ENCODE measurements around the gene CITED1. TPM values are rescaled to one million over a fixed set of nuclear protein-coding genes. Genes with fewer than 3 reads are reported as not detected.

Gene CITED1
- total and polyA plus RNA-seq, 2 donors (not counting 3 experiments of a cell fraction or from before 2014, with no cell fraction given), result not detected

- TF ChIP-seq JUN (IDR thresholded peaks at IDR 0.05; ENCODE audit: borderline replicate concordance, insufficient read depth, insufficient read length, low read depth) (no peak), MAX (IDR thresholded peaks at IDR 0.05; ENCODE audit: insufficient read depth, insufficient read length) (no peak), EZH2 (IDR thresholded peaks at IDR 0.05; ENCODE audit: borderline replicate concordance, low read depth, low read length, severe bottlenecking) (no peak), POLR2A (IDR thresholded peaks at IDR 0.05; ENCODE audit: low read depth, low read length) (no peak), MYC (IDR thresholded peaks at IDR 0.05; ENCODE audit: low read depth, low read length) (no peak), POLR2AphosphoS5 (IDR thresholded peaks at IDR 0.05; ENCODE audit: insufficient read depth, low read depth, low read length) (no peak), GATA2 (IDR thresholded peaks at IDR 0.05; ENCODE audit: insufficient read depth, insufficient read length, low read depth, low read length) (no peak), FOS (IDR thresholded peaks at IDR 0.05; ENCODE audit: borderline replicate concordance, insufficient read depth, low read length) (no peak)
- TF ChIP-seq, protein P1, sequence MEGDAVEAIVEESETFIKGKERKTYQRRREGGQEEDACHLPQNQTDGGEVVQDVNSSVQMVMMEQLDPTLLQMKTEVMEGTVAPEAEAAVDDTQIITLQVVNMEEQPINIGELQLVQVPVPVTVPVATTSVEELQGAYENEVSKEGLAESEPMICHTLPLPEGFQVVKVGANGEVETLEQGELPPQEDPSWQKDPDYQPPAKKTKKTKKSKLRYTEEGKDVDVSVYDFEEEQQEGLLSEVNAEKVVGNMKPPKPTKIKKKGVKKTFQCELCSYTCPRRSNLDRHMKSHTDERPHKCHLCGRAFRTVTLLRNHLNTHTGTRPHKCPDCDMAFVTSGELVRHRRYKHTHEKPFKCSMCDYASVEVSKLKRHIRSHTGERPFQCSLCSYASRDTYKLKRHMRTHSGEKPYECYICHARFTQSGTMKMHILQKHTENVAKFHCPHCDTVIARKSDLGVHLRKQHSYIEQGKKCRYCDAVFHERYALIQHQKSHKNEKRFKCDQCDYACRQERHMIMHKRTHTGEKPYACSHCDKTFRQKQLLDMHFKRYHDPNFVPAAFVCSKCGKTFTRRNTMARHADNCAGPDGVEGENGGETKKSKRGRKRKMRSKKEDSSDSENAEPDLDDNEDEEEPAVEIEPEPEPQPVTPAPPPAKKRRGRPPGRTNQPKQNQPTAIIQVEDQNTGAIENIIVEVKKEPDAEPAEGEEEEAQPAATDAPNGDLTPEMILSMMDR (IDR thresholded peaks at IDR 0.05; ENCODE audit: extremely low read depth in 1 of 2, insufficient read depth in 1 of 2, low read depth in 1 of 2, low read length in 2 of 2), result no peak
- Histone ChIP-seq H2AFZ (ENCODE audit: low read depth, low read length) (no peak overlapping the region), H3K4me1 (ENCODE audit: control insufficient read depth, extremely low read depth, insufficient read depth, low read length) (peaks cover 52% of the 10 kb centered on the region), H4K20me1 (replicated peaks; ENCODE audit: control insufficient read depth, extremely low read depth, insufficient read depth, low read length) (no peaks in the 10 kb centered on the region), H3K9me3 (replicated peaks; ENCODE audit: control insufficient read depth, insufficient read depth, low read length) (no peaks in the 10 kb centered on the region), H3K4me3 (replicated peaks in 1 of 3; ENCODE audit: insufficient read depth in 1 of 3, low read depth in 1 of 3, low read length in 3 of 3) (no peak overlapping the region), H3K9me1 (replicated peaks; ENCODE audit: control insufficient read depth, extremely low read depth, insufficient read depth, low read length) (no peaks in the 10 kb centered on the region), H3K9ac (replicated peaks; ENCODE audit: extremely low read depth, insufficient read depth, low read length) (no peak overlapping the region), H3K27ac (ENCODE audit: insufficient read depth, low read depth, low read length) (no peak overlapping the region), H3K27me3 (ENCODE audit: control insufficient read depth in 2 of 2, insufficient read depth in 2 of 2, low read length in 2 of 2) (no peaks in the 10 kb centered on the region), H3K79me2 (ENCODE audit: control insufficient read depth, insufficient read depth, low read length) (peaks cover 42% of the 10 kb centered on the region), H3K36me3 (ENCODE audit: control insufficient read depth in 2 of 2, extremely low read depth in 1 of 2, insufficient read depth in 2 of 2, low read length in 2 of 2) (peaks cover 19 to 24% of the 10 kb centered on the region in 2 experiments), H3K4me2 (ENCODE audit: insufficient read depth, low read length) (no peak overlapping the region)
- POLR2A ChIA-PET, result no interaction called here
- intact Hi-C loops (cut with micrococcal nuclease) (no loop called here), dilution Hi-C loops (cut with MboI; ENCODE audit: extremely low pct_ligation_motif_present, low sequenced_read_pairs) (no loop called here)
- no TSS peak for BruUV-seq (replicated peaks)
- CTCF ChIA-PET, result no interaction called here
- FAIRE-seq (no peak), DNase-seq (ENCODE audit: low read depth, low spot score) (no peak)
These were observed 33.9 kb downstream of the CITED1 start for GRCh38 chrX:72271812-72272211.
